Trophoblast cell (in vitro differentiated cells and primary cell): Measurements from ENCODE around the gene HTR5A.

Experiments used
- DNase-seq, 2 donors: peaks; one replicate each; pipeline ENCODE4 v3.0.0-alpha.2; 2016
- H2AFZ ChIP-seq: 2 replicates; pipeline ENCODE4 v1.6.1; 2013; ENCODE audit warnings: low read length, moderate library complexity, mild to moderate bottlenecking; ENCODE audit not compliant: insufficient read depth, poor library complexity
- H2AK5ac ChIP-seq: 2 replicates; pipeline ENCODE4 v1.6.1; 2013; ENCODE audit warnings: mild to moderate bottlenecking, low read length
- H2BK120ac ChIP-seq: 2 replicates; pipeline ENCODE4 v1.6.1; 2013; ENCODE audit warnings: low read length, mild to moderate bottlenecking, moderate library complexity; ENCODE audit not compliant: insufficient read depth, poor library complexity
- H2BK12ac ChIP-seq: 2 replicates; pipeline ENCODE4 v1.6.1; 2013; ENCODE audit warnings: mild to moderate bottlenecking, low read length, moderate library complexity
- H2BK5ac ChIP-seq: 2 replicates; pipeline ENCODE4 v1.6.1; 2013; ENCODE audit warnings: low read length, low read depth, moderate library complexity, mild to moderate bottlenecking; ENCODE audit not compliant: poor library complexity
- H3K14ac ChIP-seq: 2 replicates; pipeline ENCODE4 v1.6.1; 2013; ENCODE audit warnings: mild to moderate bottlenecking, low read length
- H3K18ac ChIP-seq: 2 replicates; pipeline ENCODE4 v1.6.1; 2013; ENCODE audit warnings: mild to moderate bottlenecking, low read length
- H3K23ac ChIP-seq: 2 replicates; pipeline ENCODE4 v1.6.1; 2013; ENCODE audit warnings: low read length
- H3K27ac ChIP-seq: 2 replicates; pipeline ENCODE4 v1.5.1; 2013; ENCODE audit warnings: low read depth, mild to moderate bottlenecking, inconsistent platforms, low read length, moderate library complexity
- H3K27me3 ChIP-seq: 2 replicates; pipeline ENCODE4 v1.6.1; 2013; ENCODE audit warnings: inconsistent platforms, mild to moderate bottlenecking, low read length, moderate library complexity; ENCODE audit not compliant: insufficient read depth
- H3K36me3 ChIP-seq, 2 experiments: 1 replicate in 1 of 2; 2 replicates in 1 of 2; pipeline ENCODE4 v1.6.1; 2013; ENCODE audit warnings: low read length in 2 of 2, mild to moderate bottlenecking in 2 of 2, moderate library complexity in 1 of 2; ENCODE audit not compliant: insufficient read depth in 2 of 2, control insufficient read depth in 1 of 2
- H3K4ac ChIP-seq: 2 replicates; pipeline ENCODE4 v1.6.1; 2013; ENCODE audit warnings: low read depth, mild to moderate bottlenecking, low read length, moderate library complexity
- H3K4me1 ChIP-seq, 2 experiments: 1 replicate in 1 of 2; 2 replicates in 1 of 2; pipeline ENCODE4 v1.6.1; 2013; ENCODE audit warnings: low read length in 2 of 2, mild to moderate bottlenecking in 2 of 2, moderate library complexity in 1 of 2; ENCODE audit not compliant: insufficient read depth in 2 of 2, control insufficient read depth in 1 of 2
- H3K4me2 ChIP-seq: 2 replicates; pipeline ENCODE4 v1.6.1; 2013; ENCODE audit warnings: inconsistent platforms, mild to moderate bottlenecking, low read length, moderate library complexity
- H3K4me3 ChIP-seq: 2 replicates; pipeline ENCODE4 v1.5.1; 2013; ENCODE audit warnings: mild to moderate bottlenecking, low read depth, low read length, inconsistent platforms
- H3K79me1 ChIP-seq: one replicate; pipeline ENCODE4 v1.6.1; 2013; ENCODE audit warnings: low read length
- H3K79me2 ChIP-seq: 2 replicates; pipeline ENCODE4 v1.6.1; 2013; ENCODE audit warnings: low read length, mild to moderate bottlenecking; ENCODE audit not compliant: control insufficient read depth, insufficient read depth, poor library complexity
- H3K9ac ChIP-seq: 2 replicates; pipeline ENCODE4 v1.6.1; 2013; ENCODE audit warnings: mild to moderate bottlenecking, low read length
- H3K9me3 ChIP-seq: 2 replicates; pipeline ENCODE4 v1.6.1; 2013; ENCODE audit warnings: low read depth, mild to moderate bottlenecking, control low read depth, inconsistent platforms, low read length; ENCODE audit not compliant: insufficient read depth
- H4K12ac ChIP-seq: 2 replicates; pipeline ENCODE4 v1.6.1; 2013; ENCODE audit warnings: low read depth, mild to moderate bottlenecking, low read length, moderate library complexity
- H4K8ac ChIP-seq: 2 replicates; pipeline ENCODE4 v1.6.1; 2013; ENCODE audit warnings: low read depth, mild to moderate bottlenecking, low read length, moderate library complexity
- H4K91ac ChIP-seq: one replicate; pipeline ENCODE4 v1.6.1; 2013; ENCODE audit warnings: low read depth, mild to moderate bottlenecking, low read length, moderate library complexity
- WGBS: extraction: QIAGEN DNeasy Blood & Tissue Kit; methylation state at CpG from one replicate; pipeline ENCODE4 v1.1.7; 2013; ENCODE audit warnings: missing lambda C conversion rate; ENCODE audit not compliant: insufficient read length, insufficient coverage; ENCODE audit errors: extremely low coverage; 5-methylcytosine and 5-hydroxymethylcytosine counted together

Gene HTR5A

DNA sequence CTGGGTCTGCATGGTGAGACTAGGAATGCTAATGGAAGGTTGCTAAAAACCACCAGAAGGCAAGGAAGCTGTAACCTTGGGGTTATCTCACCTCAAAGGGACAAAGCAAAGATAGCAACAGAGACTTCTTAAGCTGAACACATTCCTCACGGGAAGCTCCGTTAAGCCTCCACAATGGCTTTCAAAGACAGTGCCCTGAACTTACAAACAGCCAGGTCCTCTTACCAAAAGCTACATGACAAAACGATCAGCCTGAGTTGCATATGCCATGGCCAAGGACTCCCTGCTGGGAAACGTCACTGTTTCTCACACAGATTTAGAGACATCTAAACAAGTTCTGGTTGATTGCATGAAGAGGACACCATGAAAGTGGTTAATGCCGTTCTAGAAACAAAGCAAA lies 52.7 kb downstream of the HTR5A start:
- Histone ChIP-seq H4K8ac (no peak overlapping the region), H2BK5ac (no peak overlapping the region), H3K14ac (no peak overlapping the region), H2AFZ (no peak overlapping the region), H3K4me3 (no peak overlapping the region), H3K79me1 (no peaks in the 10 kb centered on the region), H3K9me3 (peaks cover 19% of the 10 kb centered on the region), H2BK12ac (no peak overlapping the region), H3K18ac (no peak overlapping the region), H3K27me3 (no peaks in the 10 kb centered on the region), H3K23ac (no peak overlapping the region), H3K36me3 (no peaks in the 10 kb centered on the region), H3K4me2 (no peak overlapping the region), H3K4me1 (no peaks in the 10 kb centered on the region), H2AK5ac (no peak overlapping the region), H3K27ac (no peak overlapping the region), H4K91ac (no peak overlapping the region), H3K9ac (no peak overlapping the region), H4K12ac (no peak overlapping the region), H2BK120ac (no peak overlapping the region), H3K79me2 (no peaks in the 10 kb centered on the region), H3K4ac (no peak overlapping the region)
- WGBS: no CpG with 5 or more reads among the region's 5 CpGs
- DNase-seq: no peak

DNA sequence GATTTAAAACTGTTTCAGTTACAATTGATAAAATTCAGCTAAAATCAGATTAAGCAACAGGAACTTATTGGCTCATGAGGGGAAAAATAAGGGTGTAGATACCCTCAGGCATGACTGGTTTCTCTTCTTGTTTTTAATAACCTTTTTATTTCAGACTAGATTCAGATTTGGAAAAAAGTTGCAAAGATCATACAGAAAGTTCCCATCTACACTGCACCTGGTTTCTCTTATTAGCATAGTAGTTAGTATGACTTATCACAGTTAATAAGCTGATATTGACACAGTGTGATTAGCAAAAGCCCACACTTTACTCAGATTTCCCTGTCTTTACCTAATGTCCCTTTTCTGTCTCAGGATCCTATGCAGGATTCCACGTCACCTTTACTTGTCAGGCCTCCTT lies 53.3 kb downstream of the HTR5A start:
- Histone ChIP-seq H2BK120ac (no peak overlapping the region), H3K27ac (no peak overlapping the region), H3K4me2 (no peak overlapping the region), H3K27me3 (no peaks in the 10 kb centered on the region), H4K91ac (no peak overlapping the region), H2AFZ (no peak overlapping the region), H3K14ac (no peak overlapping the region), H3K23ac (no peak overlapping the region), H3K79me1 (no peaks in the 10 kb centered on the region), H3K79me2 (no peaks in the 10 kb centered on the region), H3K4ac (no peak overlapping the region), H3K4me1 (no peaks in the 10 kb centered on the region), H3K18ac (no peak overlapping the region), H3K9me3 (peaks cover 19% of the 10 kb centered on the region), H3K4me3 (no peak overlapping the region), H3K36me3 (no peaks in the 10 kb centered on the region), H4K8ac (no peak overlapping the region), H2BK12ac (no peak overlapping the region), H2BK5ac (no peak overlapping the region), H4K12ac (no peak overlapping the region), H3K9ac (no peak overlapping the region), H2AK5ac (no peak overlapping the region)
- no peak for DNase-seq
- no CpG with 5 or more reads among the region's 1 CpG for WGBS

DNA sequence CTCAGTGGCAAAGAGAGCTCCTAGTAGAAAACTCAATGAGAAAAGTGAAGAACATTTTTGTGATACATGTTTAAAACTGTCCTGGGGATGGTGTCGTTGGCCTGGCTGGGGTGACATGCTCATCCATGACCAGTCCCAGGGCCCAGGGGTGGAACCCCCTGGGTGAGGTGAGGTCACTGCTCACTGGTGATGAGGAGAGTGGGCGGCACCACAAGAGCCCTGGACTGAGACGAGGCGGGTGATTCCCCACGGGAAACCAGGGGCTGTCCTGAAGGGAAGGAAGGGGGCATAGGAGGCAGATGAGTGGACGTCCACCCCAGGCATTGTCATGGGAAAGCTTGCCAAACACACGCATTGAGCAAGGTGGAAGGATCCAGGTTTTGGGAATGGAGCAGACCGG lies 54.6 kb downstream of the HTR5A start:
- no peaks in the 10 kb centered on the region for H3K79me2 ChIP-seq
- DNase-seq: no peak
- no peak overlapping the region for H3K4me2 ChIP-seq
- H4K12ac ChIP-seq: no peak overlapping the region
- no peak overlapping the region for H4K8ac ChIP-seq
- H2BK5ac ChIP-seq: no peak overlapping the region
- no peak overlapping the region for H2BK12ac ChIP-seq
- H3K4me3 ChIP-seq: no peak overlapping the region
- H3K18ac ChIP-seq: no peak overlapping the region
- H2BK120ac ChIP-seq: no peak overlapping the region
- H3K27ac ChIP-seq: no peak overlapping the region
- H3K9me3 ChIP-seq: peaks cover 16% of the 10 kb centered on the region
- no peaks in the 10 kb centered on the region for H3K79me1 ChIP-seq
- no peak overlapping the region for H3K4ac ChIP-seq
- no peak overlapping the region for H3K9ac ChIP-seq
- WGBS: no CpG with 5 or more reads among the region's 8 CpGs
- H2AFZ ChIP-seq: no peak overlapping the region
- no peak overlapping the region for H3K23ac ChIP-seq
- no peak overlapping the region for H2AK5ac ChIP-seq
- H3K4me1 ChIP-seq: no peaks in the 10 kb centered on the region
- H3K36me3 ChIP-seq: no peaks in the 10 kb centered on the region
- H3K14ac ChIP-seq: no peak overlapping the region
- no peak overlapping the region for H4K91ac ChIP-seq
- no peaks in the 10 kb centered on the region for H3K27me3 ChIP-seq

DNA sequence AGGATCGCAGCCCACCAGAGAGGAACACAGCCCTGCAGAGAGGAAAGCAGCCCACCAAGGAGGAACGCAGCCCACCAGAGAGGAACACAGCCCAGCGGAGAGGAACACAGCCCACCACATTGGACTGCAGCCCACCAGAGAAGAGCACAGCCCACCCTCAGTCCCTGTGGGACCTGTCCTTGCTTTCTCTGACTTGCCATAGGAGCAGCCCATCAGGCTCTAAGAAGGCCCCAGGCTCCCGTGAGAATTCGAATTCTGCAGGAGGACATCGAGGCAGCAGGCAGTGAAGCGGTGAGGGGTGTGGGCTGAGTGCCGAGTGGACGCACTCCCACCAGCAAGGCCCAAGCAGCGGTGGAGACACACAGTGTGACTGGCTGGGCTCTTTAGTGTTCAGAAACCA lies 59.1 kb downstream of the HTR5A start:
- no peak overlapping the region for H3K27ac ChIP-seq
- H3K79me1 ChIP-seq: no peaks in the 10 kb centered on the region
- no peak overlapping the region for H4K91ac ChIP-seq

More for the DNA sequence above, 59.1 kb downstream of the HTR5A start:
- no peaks in the 10 kb centered on the region for H3K79me2 ChIP-seq
- no peak overlapping the region for H4K12ac ChIP-seq
- WGBS: no CpG with 5 or more reads among the region's 10 CpGs
- H3K4me3 ChIP-seq: no peak overlapping the region
- no peak overlapping the region for H2BK120ac ChIP-seq
- H2BK5ac ChIP-seq: no peak overlapping the region
- H3K4ac ChIP-seq: no peak overlapping the region
- no peaks in the 10 kb centered on the region for H3K36me3 ChIP-seq
- H4K8ac ChIP-seq: no peak overlapping the region
- no peak overlapping the region for H3K4me2 ChIP-seq
- H3K9me3 ChIP-seq: peaks cover 12% of the 10 kb centered on the region
- no peak overlapping the region for H3K18ac ChIP-seq
- H2AFZ ChIP-seq: no peak overlapping the region
- no peak overlapping the region for H2BK12ac ChIP-seq
- no peak overlapping the region for H2AK5ac ChIP-seq
- H3K9ac ChIP-seq: no peak overlapping the region
- no peak overlapping the region for H3K14ac ChIP-seq
- H3K27me3 ChIP-seq: no peaks in the 10 kb centered on the region
- no peak overlapping the region for H3K23ac ChIP-seq
- DNase-seq: no peak
- H3K4me1 ChIP-seq: no peaks in the 10 kb centered on the region
